G401 (cell line): ENCODE results near the gene ALPL. TPM values are rescaled to one million over a fixed set of nuclear protein-coding genes. Genes with fewer than 3 reads are reported as not detected.

Source experiments
- DNase-seq: peaks from one replicate; pipeline ENCODE4 v3.0.0-alpha.2; 2015; ENCODE audit warnings: low spot score
- in situ Hi-C: cut with HindIII; loops from 2 replicates; pipeline ENCODE4 v1.10.0; 2016; ENCODE audit warnings: low sequenced_read_pairs, mixed read lengths
- total RNA-seq: library from RNA; depleted of rRNA; stranded (reverse); fragments of >200 nt; shearing (Covaris generic); gene quantifications from 2 replicates; pipeline ENCODE4 v1.2.3, GENCODE V29; 2014

Gene ALPL
- total RNA-seq, 1 experiment from 2014 or later: 0.58 TPM

- DNase-seq: peak; percentile 33
- in situ Hi-C loops: no loop called here
Observed at GRCh38 chr1:21607549-21608529, 98.6 kb downstream of the ALPL start.

GRCh38 chr1:21608798-21609197, 99.6 kb downstream of the ALPL start:
- in situ Hi-C loops: no loop called here
- no peak for DNase-seq

GRCh38 chr1:21610027-21610426, 100.8 kb downstream of the ALPL start:
- no peak for DNase-seq
- in situ Hi-C loops: no loop called here

- in situ Hi-C loops: no loop called here
- DNase-seq: no peak
Observed at GRCh38 chr1:21610989-21611785, 102.0 kb downstream of the ALPL start.

- in situ Hi-C loops: no loop called here
- DNase-seq: no peak
Observed at GRCh38 chr1:21612057-21612456, 102.8 kb downstream of the ALPL start.

- in situ Hi-C loops: no loop called here
Observed at GRCh38 chr1:21613072-21613867, 104.0 kb downstream of the ALPL start.

GRCh38 chr1:21614419-21615115, 105.3 kb downstream of the ALPL start:
- DNase-seq: no peak
- in situ Hi-C loops: no loop called here

More at GRCh38 chr1:21613072-21613867, 104.0 kb downstream of the ALPL start:
- DNase-seq: peak; percentile 48

- no peak for DNase-seq
- in situ Hi-C loops: no loop called here
Observed at GRCh38 chr1:21616372-21616771, 107.1 kb downstream of the ALPL start.

GRCh38 chr1:21617126-21617738, 108.0 kb downstream of the ALPL start:
- in situ Hi-C loops: no loop called here
- no peak for DNase-seq

GRCh38 chr1:21618059-21618458, 108.8 kb downstream of the ALPL start:
- no peak for DNase-seq
- in situ Hi-C loops: no loop called here

- DNase-seq: no peak
- in situ Hi-C loops: no loop called here
Observed at GRCh38 chr1:21618561-21619374, 109.5 kb downstream of the ALPL start.

- in situ Hi-C loops: no loop called here
Observed at GRCh38 chr1:21619375-21619947, 110.2 kb downstream of the ALPL start.

GRCh38 chr1:21620011-21620410, 110.8 kb downstream of the ALPL start:
- in situ Hi-C loops: no loop called here
- DNase-seq: no peak

More at GRCh38 chr1:21619375-21619947, 110.2 kb downstream of the ALPL start:
- DNase-seq: no peak

- in situ Hi-C loops: no loop called here
- peak; percentile 30 for DNase-seq
Observed at GRCh38 chr1:21620496-21620895, 111.3 kb downstream of the ALPL start.

GRCh38 chr1:21621051-21621450, 111.8 kb downstream of the ALPL start:
- no peak for DNase-seq
- in situ Hi-C loops: no loop called here

GRCh38 chr1:21621761-21622436, 112.7 kb downstream of the ALPL start:
- no peak for DNase-seq
- in situ Hi-C loops: no loop called here
